GM12872 (cell line): ENCODE results near the gene FADS6.

Source experiments
- TF ChIP-seq, protein P1 (sequence below): IDR thresholded peaks from 3 replicates; pipeline ENCODE4 v1.5.1; 2011; ENCODE audit warnings: low read depth, mild to moderate bottlenecking, low read length, moderate library complexity; ENCODE audit not compliant: insufficient read depth

FADS6 gene

DNA sequence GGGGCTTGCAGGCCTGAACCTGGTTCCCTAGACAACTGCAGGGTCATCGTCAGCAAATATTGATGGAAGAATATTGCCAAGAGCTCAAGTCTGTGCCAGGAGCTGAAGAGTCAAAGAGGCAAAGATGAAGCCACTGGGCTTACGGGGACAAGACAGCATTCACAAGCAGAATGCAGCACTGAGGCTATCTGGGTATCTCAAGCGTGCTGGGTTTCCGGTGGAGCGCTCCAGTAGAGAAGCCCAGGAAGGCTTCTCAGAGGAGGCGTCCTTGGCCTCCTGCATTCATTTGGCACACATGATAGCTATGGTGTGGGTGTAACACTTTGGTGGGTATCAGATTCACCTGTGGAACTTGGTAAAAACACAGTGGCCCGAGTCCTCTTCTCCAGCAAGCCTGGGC lies 2.9 kb downstream of the FADS6 start:
- TF ChIP-seq, protein P1, sequence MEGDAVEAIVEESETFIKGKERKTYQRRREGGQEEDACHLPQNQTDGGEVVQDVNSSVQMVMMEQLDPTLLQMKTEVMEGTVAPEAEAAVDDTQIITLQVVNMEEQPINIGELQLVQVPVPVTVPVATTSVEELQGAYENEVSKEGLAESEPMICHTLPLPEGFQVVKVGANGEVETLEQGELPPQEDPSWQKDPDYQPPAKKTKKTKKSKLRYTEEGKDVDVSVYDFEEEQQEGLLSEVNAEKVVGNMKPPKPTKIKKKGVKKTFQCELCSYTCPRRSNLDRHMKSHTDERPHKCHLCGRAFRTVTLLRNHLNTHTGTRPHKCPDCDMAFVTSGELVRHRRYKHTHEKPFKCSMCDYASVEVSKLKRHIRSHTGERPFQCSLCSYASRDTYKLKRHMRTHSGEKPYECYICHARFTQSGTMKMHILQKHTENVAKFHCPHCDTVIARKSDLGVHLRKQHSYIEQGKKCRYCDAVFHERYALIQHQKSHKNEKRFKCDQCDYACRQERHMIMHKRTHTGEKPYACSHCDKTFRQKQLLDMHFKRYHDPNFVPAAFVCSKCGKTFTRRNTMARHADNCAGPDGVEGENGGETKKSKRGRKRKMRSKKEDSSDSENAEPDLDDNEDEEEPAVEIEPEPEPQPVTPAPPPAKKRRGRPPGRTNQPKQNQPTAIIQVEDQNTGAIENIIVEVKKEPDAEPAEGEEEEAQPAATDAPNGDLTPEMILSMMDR, result no peak

DNA sequence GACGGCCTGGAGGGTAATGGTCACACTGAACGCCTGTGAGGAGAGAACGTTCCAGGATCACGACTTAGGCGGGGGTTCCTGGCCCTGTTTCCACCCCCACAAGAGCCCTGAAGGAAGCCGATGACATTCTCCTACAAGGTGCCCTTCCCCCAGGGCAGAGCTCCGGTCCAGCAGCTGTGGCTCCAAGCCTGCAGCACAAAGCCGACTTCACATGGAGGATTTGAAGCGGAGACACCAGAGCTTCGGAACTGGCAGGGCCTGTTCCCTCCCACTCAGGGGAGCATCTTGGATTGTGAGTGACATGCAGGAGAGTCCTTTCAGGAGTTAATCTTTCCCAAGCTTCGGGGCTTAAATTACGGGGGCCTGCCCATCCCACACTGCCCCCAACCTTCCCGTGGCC lies 5.0 kb downstream of the FADS6 start:
- TF ChIP-seq, protein P1, result no peak

DNA sequence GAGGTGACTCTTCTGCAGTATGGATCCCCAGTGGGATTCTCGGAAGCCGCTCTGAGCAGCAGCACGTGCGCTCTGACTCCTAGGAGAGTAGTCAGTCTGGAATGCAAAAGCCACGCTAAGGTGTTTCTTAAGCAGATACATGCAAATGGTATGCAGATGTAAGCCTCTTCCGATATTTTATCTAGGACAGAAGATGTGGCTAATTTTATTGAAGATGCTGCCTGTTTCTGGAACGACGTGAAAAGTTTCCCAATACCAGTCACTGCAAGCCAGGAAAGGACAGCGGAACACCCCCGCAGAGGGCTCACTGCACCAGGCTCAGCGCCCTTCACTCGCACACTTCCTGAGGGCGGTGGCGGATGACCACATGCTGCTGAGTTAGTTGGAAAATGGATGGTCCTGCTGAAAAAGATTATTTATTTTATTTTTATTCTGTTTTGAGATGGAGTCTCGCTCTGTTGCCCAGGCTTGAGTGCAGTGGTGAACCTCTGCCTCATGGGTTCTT lies 10.1 kb downstream of the FADS6 start:
- TF ChIP-seq, protein P1, result no peak

DNA sequence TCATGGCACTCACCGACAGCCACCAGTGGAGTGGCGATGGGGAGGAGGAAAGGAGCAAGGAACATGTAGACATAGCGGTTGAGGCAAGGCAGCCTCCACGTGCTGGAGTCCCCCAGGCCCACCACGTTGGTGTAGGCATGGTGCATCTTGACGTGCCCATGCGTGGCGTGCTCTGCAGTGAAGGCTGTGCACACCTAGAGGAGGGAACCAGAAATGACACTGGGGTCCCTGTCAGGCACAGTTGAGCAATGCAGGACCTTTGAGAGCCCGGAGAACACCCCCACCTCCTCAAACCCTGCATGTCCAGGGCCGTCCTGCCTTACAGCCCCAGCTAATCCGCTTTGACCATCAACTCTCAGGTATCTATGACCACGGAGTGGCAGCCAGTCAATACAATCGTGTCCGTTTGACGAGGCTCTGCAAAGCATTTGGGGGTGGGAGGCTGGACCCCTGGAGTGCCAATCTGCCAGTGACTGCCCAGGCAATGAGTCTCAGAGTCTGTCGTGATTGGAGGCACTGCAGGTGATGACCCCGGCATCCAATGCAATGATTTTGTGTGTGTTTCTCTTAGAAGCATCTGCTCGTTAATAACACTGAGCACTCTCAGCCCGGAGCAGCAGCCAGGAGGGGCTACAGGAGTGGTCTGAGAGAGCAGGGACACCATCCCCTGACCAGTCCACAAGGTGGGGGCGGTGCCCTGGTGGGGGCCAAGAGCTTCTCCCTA lies 10.8 kb downstream of the FADS6 start:
- TF ChIP-seq, protein P1, result 0 out of 3 replicates have a peak, but pooled peaks have one; percentile 8

DNA sequence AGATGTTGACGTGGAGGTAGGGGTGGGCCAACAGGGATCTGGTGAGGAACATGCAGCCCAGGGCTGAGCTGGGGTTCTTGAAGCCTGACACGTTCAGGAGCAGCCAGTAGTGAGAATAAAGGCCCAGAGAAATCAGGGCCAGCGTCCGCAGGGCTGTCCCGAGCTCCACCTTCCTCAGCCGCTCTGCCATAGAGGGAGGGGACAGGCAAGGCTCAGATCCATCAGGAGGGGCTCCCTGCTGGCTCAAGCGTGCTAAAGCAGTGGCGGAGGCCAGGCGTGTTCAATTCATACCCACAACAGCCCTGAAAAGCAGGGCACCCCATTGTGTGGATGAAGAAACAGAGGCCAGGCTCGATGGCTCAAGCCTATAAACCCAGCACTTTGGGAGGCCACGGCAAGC lies 12.4 kb downstream of the FADS6 start:
- TF ChIP-seq, protein P1, result no peak

DNA sequence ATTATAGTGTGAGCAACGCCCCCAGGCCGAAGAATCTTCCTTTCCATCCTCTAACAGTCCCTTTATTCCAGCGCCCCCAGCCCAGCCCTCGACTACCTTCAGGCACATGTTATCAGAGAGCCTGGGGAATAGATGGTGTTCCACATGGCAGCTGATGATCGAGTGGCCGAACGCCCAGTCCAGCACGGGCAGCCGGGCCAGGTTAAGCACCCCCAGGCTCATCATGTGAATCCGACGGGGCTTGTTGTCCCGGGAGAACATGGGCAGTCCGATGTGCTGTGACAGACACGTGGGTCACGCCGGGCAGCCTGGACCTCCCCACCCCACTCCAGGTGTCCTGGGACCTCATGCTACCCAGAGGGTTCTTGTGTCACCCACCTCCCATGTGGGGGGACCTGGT lies 14.1 kb downstream of the FADS6 start:
- TF ChIP-seq, protein P1, result no peak

DNA sequence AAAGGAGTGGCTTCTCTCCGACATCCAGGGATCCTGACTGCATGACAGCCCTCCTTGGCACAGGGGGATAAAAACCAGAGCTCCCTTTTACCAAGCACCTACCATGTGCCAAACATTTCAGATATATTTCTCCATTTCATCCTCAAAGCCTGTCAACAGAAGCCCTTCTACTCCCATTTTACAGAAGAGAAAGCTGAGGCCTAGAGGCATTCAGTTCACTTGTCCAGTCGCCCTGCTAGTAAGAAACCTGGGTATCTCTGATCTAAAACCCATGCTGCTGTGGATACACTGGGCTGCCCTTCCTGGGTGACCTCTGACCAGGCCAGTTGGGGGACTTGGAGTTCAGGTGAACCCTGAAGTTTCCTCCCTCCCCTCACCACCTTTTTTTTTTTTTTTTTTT lies 14.8 kb downstream of the FADS6 start:
- TF ChIP-seq, protein P1, result no peak
